ENCODE results near the gene TBK1. TPM values are rescaled to one million over a fixed set of nuclear protein-coding genes. Genes with fewer than 3 reads are reported as not detected.

Gene TBK1
- total RNA-seq, 2 experiments from 2014 or later, result 22.7 to 29.5 TPM

DNA sequence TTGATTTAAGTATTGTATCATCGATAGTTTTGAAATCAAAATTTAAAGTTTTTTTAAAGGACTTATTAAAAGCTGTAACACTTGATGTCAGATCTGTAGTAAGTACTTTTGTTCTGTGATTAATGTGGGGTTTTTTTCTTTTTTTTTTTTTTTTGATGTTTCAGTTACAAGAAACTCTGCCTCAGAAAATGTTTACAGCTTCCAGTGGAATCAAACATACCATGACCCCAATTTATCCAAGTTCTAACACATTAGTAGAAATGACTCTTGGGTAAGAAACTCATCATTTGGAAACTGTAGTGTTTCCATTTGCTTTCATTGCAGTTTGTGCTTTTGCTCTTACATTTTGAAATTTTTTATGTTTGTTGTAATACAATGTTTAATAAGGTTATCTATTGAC lies 45.6 kb downstream of the TBK1 start:
- DNase-seq (ENCODE audit: low spot score), result no peak
- ChIA-PET CTCF (ENCODE audit: unreplicated experiment) (no interaction called here), POLR2A (interaction anchor here (0.7 kb wide), 1 partner anchor 94 kb away, joined by 3 read pairs; no protein-coding TSS in a partner anchor)
- Histone ChIP-seq H3K79me2 (ENCODE audit: insufficient read depth, low read depth, low read length) (no peaks in the 10 kb centered on the region), H3K9me3 (ENCODE audit: low read length) (no peaks in the 10 kb centered on the region), H3K4me1 (ENCODE audit: insufficient read depth, low read length, poor library complexity, severe bottlenecking) (no peaks in the 10 kb centered on the region), H3K4me3 (ENCODE audit: low read depth, low read length, poor library complexity, severe bottlenecking) (no peak overlapping the region), H3K36me3 (ENCODE audit: insufficient read depth, low read length) (peaks cover 98% of the 10 kb centered on the region), H2AFZ (ENCODE audit: low read length) (no peak overlapping the region), H3K27ac (ENCODE audit: low read depth, low read length, poor library complexity, severe bottlenecking) (no peak overlapping the region), H3K9me2 (ENCODE audit: insufficient read depth, low read length) (no peaks in the 10 kb centered on the region), H3K4me2 (ENCODE audit: low read length) (no peak overlapping the region), H4K20me1 (ENCODE audit: insufficient read depth, low read length) (no peaks in the 10 kb centered on the region)
- no TSS peak for BruUV-seq (replicated peaks)
- intact Hi-C loops (cut with micrococcal nuclease; ENCODE audit: unreplicated experiment), result no loop called here
- TF ChIP-seq, protein P1, sequence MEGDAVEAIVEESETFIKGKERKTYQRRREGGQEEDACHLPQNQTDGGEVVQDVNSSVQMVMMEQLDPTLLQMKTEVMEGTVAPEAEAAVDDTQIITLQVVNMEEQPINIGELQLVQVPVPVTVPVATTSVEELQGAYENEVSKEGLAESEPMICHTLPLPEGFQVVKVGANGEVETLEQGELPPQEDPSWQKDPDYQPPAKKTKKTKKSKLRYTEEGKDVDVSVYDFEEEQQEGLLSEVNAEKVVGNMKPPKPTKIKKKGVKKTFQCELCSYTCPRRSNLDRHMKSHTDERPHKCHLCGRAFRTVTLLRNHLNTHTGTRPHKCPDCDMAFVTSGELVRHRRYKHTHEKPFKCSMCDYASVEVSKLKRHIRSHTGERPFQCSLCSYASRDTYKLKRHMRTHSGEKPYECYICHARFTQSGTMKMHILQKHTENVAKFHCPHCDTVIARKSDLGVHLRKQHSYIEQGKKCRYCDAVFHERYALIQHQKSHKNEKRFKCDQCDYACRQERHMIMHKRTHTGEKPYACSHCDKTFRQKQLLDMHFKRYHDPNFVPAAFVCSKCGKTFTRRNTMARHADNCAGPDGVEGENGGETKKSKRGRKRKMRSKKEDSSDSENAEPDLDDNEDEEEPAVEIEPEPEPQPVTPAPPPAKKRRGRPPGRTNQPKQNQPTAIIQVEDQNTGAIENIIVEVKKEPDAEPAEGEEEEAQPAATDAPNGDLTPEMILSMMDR (conservative IDR thresholded peaks at IDR 0.05; ENCODE audit: low read length), result no peak
- no peak for TF ChIP-seq EZH2phosphoT487 (IDR thresholded peaks at IDR 0.05; ENCODE audit: borderline replicate concordance, low read depth, low read length)

DNA sequence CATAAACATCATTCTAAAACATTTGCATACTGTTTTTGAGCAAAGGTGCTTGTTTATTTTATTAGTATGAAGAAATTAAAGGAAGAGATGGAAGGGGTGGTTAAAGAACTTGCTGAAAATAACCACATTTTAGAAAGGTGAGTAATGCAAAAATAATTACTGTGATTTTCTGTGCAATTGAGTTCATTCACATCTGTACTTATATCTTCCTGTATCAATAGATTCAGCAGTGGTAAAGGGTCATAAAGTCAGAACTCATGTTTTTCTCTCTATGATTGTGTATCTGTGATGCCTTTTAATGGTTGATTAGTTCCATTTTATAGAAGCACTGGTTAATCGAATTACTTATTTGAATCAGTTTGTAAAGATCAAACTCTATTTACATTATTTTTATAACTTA lies 46.0 kb downstream of the TBK1 start:
- no peaks in the 10 kb centered on the region for H3K4me1 ChIP-seq (ENCODE audit: insufficient read depth, low read length, poor library complexity, severe bottlenecking)
- ChIA-PET POLR2A (no interaction called here), CTCF (ENCODE audit: unreplicated experiment) (no interaction called here)
- no peaks in the 10 kb centered on the region for H3K79me2 ChIP-seq (ENCODE audit: insufficient read depth, low read depth, low read length)
- no peak overlapping the region for H3K4me3 ChIP-seq (ENCODE audit: low read depth, low read length, poor library complexity, severe bottlenecking)
- H2AFZ ChIP-seq (ENCODE audit: low read length), result no peak overlapping the region
- H4K20me1 ChIP-seq (ENCODE audit: insufficient read depth, low read length), result no peaks in the 10 kb centered on the region
- no peak overlapping the region for H3K4me2 ChIP-seq (ENCODE audit: low read length)
- BruUV-seq (replicated peaks), result no TSS peak
- H3K9me3 ChIP-seq (ENCODE audit: low read length), result no peaks in the 10 kb centered on the region
- H3K36me3 ChIP-seq (ENCODE audit: insufficient read depth, low read length), result peaks cover 99% of the 10 kb centered on the region
- no peak for DNase-seq (ENCODE audit: low spot score)
- TF ChIP-seq EZH2phosphoT487 (IDR thresholded peaks at IDR 0.05; ENCODE audit: borderline replicate concordance, low read depth, low read length), result no peak
- TF ChIP-seq, protein P1 (conservative IDR thresholded peaks at IDR 0.05; ENCODE audit: low read length), result no peak
- H3K27ac ChIP-seq (ENCODE audit: low read depth, low read length, poor library complexity, severe bottlenecking), result no peak overlapping the region
- intact Hi-C loops (cut with micrococcal nuclease; ENCODE audit: unreplicated experiment), result no loop called here
- no peaks in the 10 kb centered on the region for H3K9me2 ChIP-seq (ENCODE audit: insufficient read depth, low read length)

DNA sequence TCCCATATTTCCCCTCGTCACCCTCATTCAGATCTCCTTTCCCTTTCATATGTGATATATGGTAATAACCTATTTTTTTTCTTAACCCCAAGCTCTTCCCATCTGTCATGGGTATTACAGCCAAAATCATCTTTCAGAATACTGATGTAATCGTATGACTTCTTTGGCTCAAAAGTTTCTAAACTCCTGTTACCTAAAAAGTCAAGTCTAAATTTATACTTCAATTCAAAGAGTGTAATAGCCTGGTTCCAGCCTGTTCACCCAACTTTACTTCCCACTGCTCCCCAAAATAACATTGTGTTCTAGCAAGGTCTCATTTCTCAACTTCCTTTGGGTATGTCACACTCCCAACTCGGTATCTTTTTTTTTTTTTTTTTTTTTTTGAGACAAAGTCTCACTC lies 48.5 kb downstream of the TBK1 start:
- no peak for DNase-seq (ENCODE audit: low spot score)
- no peaks in the 10 kb centered on the region for H3K79me2 ChIP-seq (ENCODE audit: insufficient read depth, low read depth, low read length)
- ChIA-PET POLR2A (interaction anchor here (0.5 to 1.0 kb wide), 3 partner anchors 61 to 227 kb away, joined by 3 to 9 read pairs (median 3); no protein-coding TSS in a partner anchor), CTCF (ENCODE audit: unreplicated experiment) (no interaction called here)
- H2AFZ ChIP-seq (ENCODE audit: low read length), result no peak overlapping the region
- intact Hi-C loops (cut with micrococcal nuclease; ENCODE audit: unreplicated experiment), result no loop called here
- no peak overlapping the region for H3K4me3 ChIP-seq (ENCODE audit: low read depth, low read length, poor library complexity, severe bottlenecking)
- H3K27ac ChIP-seq (ENCODE audit: low read depth, low read length, poor library complexity, severe bottlenecking), result no peak overlapping the region
- TF ChIP-seq, protein P1 (conservative IDR thresholded peaks at IDR 0.05; ENCODE audit: low read length), result no peak
- no peak for TF ChIP-seq EZH2phosphoT487 (IDR thresholded peaks at IDR 0.05; ENCODE audit: borderline replicate concordance, low read depth, low read length)
- no peak overlapping the region for H3K4me2 ChIP-seq (ENCODE audit: low read length)
- H3K4me1 ChIP-seq (ENCODE audit: insufficient read depth, low read length, poor library complexity, severe bottlenecking), result no peaks in the 10 kb centered on the region
- H3K9me2 ChIP-seq (ENCODE audit: insufficient read depth, low read length), result no peaks in the 10 kb centered on the region
- H4K20me1 ChIP-seq (ENCODE audit: insufficient read depth, low read length), result no peaks in the 10 kb centered on the region
- H3K9me3 ChIP-seq (ENCODE audit: low read length), result no peaks in the 10 kb centered on the region
- no TSS peak for BruUV-seq (replicated peaks)
- peaks cover 78% of the 10 kb centered on the region for H3K36me3 ChIP-seq (ENCODE audit: insufficient read depth, low read length)

All from OCI-LY7 (cell line).